T-helper 1 cell treated with Interleukin-12 subunit alpha and Interleukin-12 subunit beta and Interleukin-4 antibody, amounts not matched to agents 30 ng/mL and 1 ng/mL, for 36 hours (primary cell): Measurements from ENCODE around the gene NEXN. TPM values are rescaled to one million over a fixed set of nuclear protein-coding genes. Genes with fewer than 3 reads are reported as not detected.
"Not testable (repeated sequence)": the region's sequence is repeated elsewhere in the genome, so short reads cannot be mapped to it uniquely, and the experiment has no call there.

ENCODE experiments used
- intact Hi-C: fragments of 100-400 bp; cut with micrococcal nuclease; formaldehyde crosslinking; loops from one replicate; pipeline ENCODE4 v1.15.1; 2024
- total RNA-seq: library from RNA; stranded (reverse); gene quantifications from 2 replicates; pipeline ENCODE4 v1.2.3, GENCODE V29; 2022

Gene NEXN
- total RNA-seq, 1 donor from 2014 or later, result 1.3 TPM

- intact Hi-C loops, result no loop called here
Observed at GRCh38 chr1:77958391-77958790, 70.0 kb downstream of the NEXN start.

- intact Hi-C loops, result no loop called here
Observed at GRCh38 chr1:77958850-77959249, 70.4 kb downstream of the NEXN start.

- intact Hi-C loops, result loop anchor here (1.0 to 5.0 kb wide), 2 partner anchors 10 to 249 kb away; no protein-coding TSS in a partner anchor
Observed at GRCh38 chr1:77961392-77961791, 73.0 kb downstream of the NEXN start.

- intact Hi-C loops, result loop anchor here (2.0 kb wide), 1 partner anchor 19 kb away; no protein-coding TSS in a partner anchor
Observed at GRCh38 chr1:77966291-77966690, 77.9 kb downstream of the NEXN start.

- intact Hi-C loops, result loop anchor here (1.0 to 10.0 kb wide), 2 partner anchors 8 to 535 kb away; no protein-coding TSS in a partner anchor
Observed at GRCh38 chr1:77970192-77970591, 81.8 kb downstream of the NEXN start.

- intact Hi-C loops, result loop anchor here (2.0 to 10.0 kb wide), 2 partner anchors 15 to 537 kb away; no protein-coding TSS in a partner anchor
Observed at GRCh38 chr1:77972080-77972479, 83.7 kb downstream of the NEXN start.

- intact Hi-C loops, result loop anchor here (10.0 kb wide), 1 partner anchor 541 kb away; no protein-coding TSS in a partner anchor
Observed at GRCh38 chr1:77975386-77975785, 87.0 kb downstream of the NEXN start.

- intact Hi-C loops, result loop anchor here (10.0 kb wide), 1 partner anchor 541 kb away; no protein-coding TSS in a partner anchor
Observed at GRCh38 chr1:77975907-77976306, 87.5 kb downstream of the NEXN start.

GRCh38 chr1:77976433-77977076 is 88.1 kb downstream of the NEXN start:
- intact Hi-C loops, result loop anchor here (10.0 kb wide), 1 partner anchor 542 kb away; no protein-coding TSS in a partner anchor

GRCh38 chr1:77977989-77978292 is 89.5 kb downstream of the NEXN start:
- intact Hi-C loops, result loop anchor here (1.0 to 10.0 kb wide), 4 partner anchors 8 to 647 kb away; no protein-coding TSS in a partner anchor

- intact Hi-C loops, result loop anchor here (1.0 to 10.0 kb wide), 4 partner anchors 8 to 646 kb away; no protein-coding TSS in a partner anchor
Observed at GRCh38 chr1:77978293-77978968, 90.0 kb downstream of the NEXN start.

GRCh38 chr1:77978969-77979876 is 90.8 kb downstream of the NEXN start, which contains the start of gene FUBP1:
TSS of gene FUBP1 (minus strand) at chr1:77979072. CDS start at chr1:77979004, 68 bp downstream.
- intact Hi-C loops, result loop anchor here (1.0 to 10.0 kb wide), 10 partner anchors 9 to 760 kb away; partner anchors contain the start of genes DNAJB4, IFI44, PIGK and USP33

GRCh38 chr1:77983352-77983996 is 95.0 kb downstream of the NEXN start:
- intact Hi-C loops, result not testable (repeated sequence)

GRCh38 chr1:77983997-77984355 is 95.6 kb downstream of the NEXN start:
- intact Hi-C loops, result no loop called here

- intact Hi-C loops, result no loop called here
Observed at GRCh38 chr1:77984629-77985028, 96.2 kb downstream of the NEXN start.

GRCh38 chr1:77986810-77987209 is 98.4 kb downstream of the NEXN start:
- intact Hi-C loops, result no loop called here

GRCh38 chr1:77987919-77988318 is 99.5 kb downstream of the NEXN start:
- intact Hi-C loops, result no loop called here

- intact Hi-C loops, result loop anchor here (1.0 kb wide), 1 partner anchor 16 kb away; no protein-coding TSS in a partner anchor
Observed at GRCh38 chr1:77989744-77990143, 101.3 kb downstream of the NEXN start.

- intact Hi-C loops, result no loop called here
Observed at GRCh38 chr1:77990629-77991204, 102.3 kb downstream of the NEXN start.

GRCh38 chr1:77991638-77992037 is 103.2 kb downstream of the NEXN start:
- intact Hi-C loops, result no loop called here
